A549 (cell line): ENCODE results near the gene CCDC14.

Experiments used
- CHD4 ChIP-seq: fragments of 200-600 bp; sonication (generic); IDR thresholded peaks from 2 replicates; pipeline ENCODE4 v1.6.1; 2016; ENCODE audit warnings: antibody characterized with exemption, mild to moderate bottlenecking, borderline replicate concordance
- CTCF ChIP-seq: fragments of >200 bp; sonication (Bioruptor Twin); formaldehyde crosslinking; IDR thresholded peaks from 3 replicates; pipeline ENCODE4 v1.5.1; 2016
- ELK1 ChIP-seq: fragments of 150-350 bp; IDR thresholded peaks from 2 replicates; pipeline ENCODE4 v1.6.1; 2014; ENCODE audit warnings: low read depth, mild to moderate bottlenecking, low read length
- JUN ChIP-seq, 2 experiments: fragments of >200 bp; sonication (Bioruptor Twin); formaldehyde crosslinking; IDR thresholded peaks; 2 replicates in 1 of 2; 3 replicates in 1 of 2; pipeline ENCODE4 v1.6.1; 2016 to 2017
- MAX ChIP-seq: IDR thresholded peaks from 2 replicates; pipeline ENCODE4 v1.6.1; 2012
- PHF8 ChIP-seq: fragments of 200-600 bp; sonication (generic); IDR thresholded peaks from 2 replicates; pipeline ENCODE4 v1.6.1; 2016; ENCODE audit warnings: low read depth, mild to moderate bottlenecking, antibody characterized with exemption, moderate library complexity, borderline replicate concordance
- POLR2A ChIP-seq: IDR thresholded peaks from 2 replicates; pipeline ENCODE4 v1.6.1; 2012; ENCODE audit warnings: mild to moderate bottlenecking, low read length
- SMC3 ChIP-seq: fragments of >200 bp; sonication (Bioruptor Twin); formaldehyde crosslinking; IDR thresholded peaks from 3 replicates; pipeline ENCODE4 v1.6.1; 2018; ENCODE audit warnings: inconsistent platforms
- ZSCAN20 ChIP-seq: fragments of 250-450 bp; sonication (Bioruptor Pico); IDR thresholded peaks from 2 replicates; pipeline ENCODE4 v1.8.0; 2022; ENCODE audit warnings: mild to moderate bottlenecking, moderate library complexity

GRCh38 chr3:123961508-123961856 lies 453 bp upstream of the CCDC14 start:
- no peak for TF ChIP-seq CTCF
- TF ChIP-seq POLR2A = no peak
- no peak; a peak in 1 of 5 replicates for TF ChIP-seq JUN (IDR thresholded peaks at IDR 0.05)
- TF ChIP-seq ZSCAN20 (CRISPR knock-in tag) = no peak
- TF ChIP-seq PHF8 = no peak
- TF ChIP-seq ELK1 = no peak
- TF ChIP-seq CHD4 = no peak
- TF ChIP-seq SMC3 = no peak; the same call in 2 of the 3 replicates
- TF ChIP-seq MAX = no peak
